Prostate gland (tissue), 2 donors: Measurements from ENCODE around the gene PLCZ1. TPM values are rescaled to one million over a fixed set of nuclear protein-coding genes. Genes with fewer than 3 reads are reported as not detected.

Experiments used
- DNase-seq: peaks from one replicate; pipeline ENCODE4 v3.0.0-alpha.2; 2019; ENCODE audit warnings: low spot score
- H3K27ac ChIP-seq, 2 donors: fragments of 200-600 bp; sonication (generic); 2 replicates each; pipeline ENCODE4 v1.5.1; 2017 to 2019
- H3K27me3 ChIP-seq: fragments of 200-600 bp; sonication (generic); replicated peaks from 2 replicates; pipeline ENCODE4 v1.5.1; 2019; ENCODE audit not compliant: insufficient read depth
- H3K36me3 ChIP-seq, 2 donors: fragments of 200-600 bp; sonication (generic); 1 replicate in 1 of 2; 2 replicates in 1 of 2; pipeline versions ENCODE4 v1.5.1 to v1.8.1; 2017 to 2019
- H3K4me1 ChIP-seq: fragments of 200-600 bp; sonication (generic); replicated peaks from 2 replicates; pipeline ENCODE4 v1.5.1; 2019
- H3K4me3 ChIP-seq, 2 donors: fragments of 200-600 bp; sonication (generic); 2 replicates each; pipeline ENCODE4 v1.5.1; 2017 to 2019
- H3K9me3 ChIP-seq: fragments of 200-600 bp; sonication (generic); 2 replicates; pipeline ENCODE4 v1.5.1; 2017
- POLR2A ChIP-seq: fragments of 450-650 bp; IDR thresholded peaks from one replicate; pipeline ENCODE4 v1.6.1; 2016; ENCODE audit warnings: antibody characterized with exemption, mild to moderate bottlenecking
- POLR2AphosphoS5 ChIP-seq: sonication (generic); formaldehyde crosslinking; IDR thresholded peaks from one replicate; pipeline ENCODE4 v1.6.1; 2017; ENCODE audit warnings: antibody characterized with exemption
- WGBS: methylation state at CpG from one replicate; pipeline ENCODE4 v1.1.5; 2018; 5-methylcytosine and 5-hydroxymethylcytosine counted together
- intact Hi-C: fragments of 100-400 bp; cut with DNase I; formaldehyde crosslinking; loops from one replicate; pipeline ENCODE4 v1.14.2; 2022
- total RNA-seq, 2 donors: library from RNA; depleted of rRNA; stranded (reverse); fragments of >200 nt; gene quantifications; one replicate each; pipeline ENCODE4 v1.1.0, GENCODE V29; 2016
- TF ChIP-seq, protein P1 (sequence below), 4 experiments: fragments of 200-600 bp in 2 of 4; fragments of 450-650 bp in 2 of 4; sonication (generic) in 2 of 4; IDR thresholded peaks; 1 replicate in 3 of 4; 2 replicates in 1 of 4; pipeline ENCODE4 v1.5.1; 2016 to 2019; ENCODE audit warnings: antibody characterized with exemption in 4 of 4, mild to moderate bottlenecking in 2 of 4, moderate library complexity in 2 of 4

The PLCZ1 gene
- total RNA-seq, 2 donors from 2014 or later = 0.85 TPM; not detected in 1

GRCh38 chr12:18652596-18652995, 85.2 kb downstream of the PLCZ1 start:
- DNase-seq = no peak
- no peak for TF ChIP-seq POLR2A
- TF ChIP-seq, protein P1, sequence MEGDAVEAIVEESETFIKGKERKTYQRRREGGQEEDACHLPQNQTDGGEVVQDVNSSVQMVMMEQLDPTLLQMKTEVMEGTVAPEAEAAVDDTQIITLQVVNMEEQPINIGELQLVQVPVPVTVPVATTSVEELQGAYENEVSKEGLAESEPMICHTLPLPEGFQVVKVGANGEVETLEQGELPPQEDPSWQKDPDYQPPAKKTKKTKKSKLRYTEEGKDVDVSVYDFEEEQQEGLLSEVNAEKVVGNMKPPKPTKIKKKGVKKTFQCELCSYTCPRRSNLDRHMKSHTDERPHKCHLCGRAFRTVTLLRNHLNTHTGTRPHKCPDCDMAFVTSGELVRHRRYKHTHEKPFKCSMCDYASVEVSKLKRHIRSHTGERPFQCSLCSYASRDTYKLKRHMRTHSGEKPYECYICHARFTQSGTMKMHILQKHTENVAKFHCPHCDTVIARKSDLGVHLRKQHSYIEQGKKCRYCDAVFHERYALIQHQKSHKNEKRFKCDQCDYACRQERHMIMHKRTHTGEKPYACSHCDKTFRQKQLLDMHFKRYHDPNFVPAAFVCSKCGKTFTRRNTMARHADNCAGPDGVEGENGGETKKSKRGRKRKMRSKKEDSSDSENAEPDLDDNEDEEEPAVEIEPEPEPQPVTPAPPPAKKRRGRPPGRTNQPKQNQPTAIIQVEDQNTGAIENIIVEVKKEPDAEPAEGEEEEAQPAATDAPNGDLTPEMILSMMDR (IDR thresholded peaks at IDR 0.05) = no peak
- TF ChIP-seq POLR2AphosphoS5 = no peak
- Histone ChIP-seq H3K4me3 (no peak overlapping the region), H3K4me1 (no peaks in the 10 kb centered on the region), H3K27me3 (no peaks in the 10 kb centered on the region), H3K27ac (no peak overlapping the region), H3K9me3 (no peaks in the 10 kb centered on the region), H3K36me3 (no peaks in the 10 kb centered on the region)
- intact Hi-C loops = no loop called here

GRCh38 chr12:18651525-18651924, 86.3 kb downstream of the PLCZ1 start:
- Histone ChIP-seq H3K9me3 (no peaks in the 10 kb centered on the region), H3K27ac (no peak overlapping the region), H3K27me3 (no peaks in the 10 kb centered on the region), H3K4me3 (no peak overlapping the region), H3K36me3 (no peaks in the 10 kb centered on the region), H3K4me1 (no peaks in the 10 kb centered on the region)
- 93% methylated on average over 2 of the region's 2 CpGs for WGBS
- TF ChIP-seq POLR2AphosphoS5 (no peak), POLR2A (no peak)
- TF ChIP-seq, protein P1 (IDR thresholded peaks at IDR 0.05) = no peak
- DNase-seq = no peak
- intact Hi-C loops = no loop called here

DNA sequence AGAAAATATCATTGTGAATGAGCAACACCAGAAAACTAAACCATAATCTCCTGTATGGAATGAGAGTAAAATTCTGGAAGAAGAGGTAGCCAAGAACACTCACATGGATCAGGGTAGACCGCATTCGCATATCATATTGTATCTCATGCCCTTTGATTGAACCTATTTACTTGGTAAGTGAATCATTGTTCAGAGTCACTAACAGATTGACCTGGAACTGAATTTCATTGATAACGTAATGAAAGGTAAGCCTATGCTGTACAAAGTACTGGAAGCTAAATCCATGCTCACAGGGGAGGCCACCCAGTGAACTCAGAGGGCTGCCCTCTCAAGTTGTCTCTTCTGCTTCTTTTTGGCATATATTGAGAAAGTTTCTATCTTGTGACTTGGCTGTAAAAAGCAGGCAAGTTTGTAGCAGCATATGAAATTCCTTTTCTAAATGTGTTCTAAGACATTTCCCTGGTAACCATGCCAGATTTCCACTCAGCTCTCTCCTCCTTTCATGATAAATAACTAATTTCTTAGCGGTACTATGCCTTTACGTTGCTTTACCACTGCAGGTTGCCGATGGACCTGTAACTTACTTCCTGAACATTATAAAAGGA, 91.4 kb downstream of the PLCZ1 start:
- H3K27ac ChIP-seq = no peak overlapping the region
- intact Hi-C loops = no loop called here
- WGBS = 82% methylated on average over 6 of the region's 6 CpGs

DNA sequence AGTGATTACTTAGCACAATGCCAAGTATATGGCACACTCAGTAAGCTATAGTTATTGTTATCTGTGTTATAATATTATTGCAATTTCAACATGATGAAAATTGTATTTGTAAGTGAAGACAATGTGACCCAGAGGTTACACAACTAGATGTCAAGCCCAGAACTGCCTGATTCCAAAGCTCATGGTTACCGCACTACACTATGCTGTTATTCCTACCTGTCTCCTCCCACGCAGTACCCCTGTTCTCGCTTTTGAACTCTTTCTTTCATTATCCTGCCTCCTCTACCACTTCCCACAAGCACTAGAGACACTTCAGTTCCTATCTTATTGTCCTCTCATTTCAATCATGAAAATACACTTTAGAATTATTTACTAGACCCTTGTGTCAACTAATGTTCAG, 93.2 kb downstream of the PLCZ1 start:
- no peaks in the 10 kb centered on the region for H3K36me3 ChIP-seq
- no peak overlapping the region for H3K27ac ChIP-seq
- TF ChIP-seq POLR2AphosphoS5 (no peak), POLR2A (no peak)
- TF ChIP-seq, protein P1 (IDR thresholded peaks at IDR 0.05) = no peak
- intact Hi-C loops = no loop called here
- H3K4me1 ChIP-seq = no peaks in the 10 kb centered on the region
- no peaks in the 10 kb centered on the region for H3K27me3 ChIP-seq
- H3K4me3 ChIP-seq = no peak overlapping the region
- no peak for DNase-seq
- 93% methylated on average over 3 of the region's 3 CpGs for WGBS
- no peaks in the 10 kb centered on the region for H3K9me3 ChIP-seq

More for the DNA sequence above, 91.4 kb downstream of the PLCZ1 start:
- TF ChIP-seq, protein P1 (IDR thresholded peaks at IDR 0.05) = no peak
- TF ChIP-seq POLR2A (no peak), POLR2AphosphoS5 (no peak)
- H3K9me3 ChIP-seq = no peaks in the 10 kb centered on the region
- no peaks in the 10 kb centered on the region for H3K36me3 ChIP-seq
- no peak for DNase-seq
- H3K27me3 ChIP-seq = no peaks in the 10 kb centered on the region
- no peaks in the 10 kb centered on the region for H3K4me1 ChIP-seq
- H3K4me3 ChIP-seq = no peak overlapping the region

DNA sequence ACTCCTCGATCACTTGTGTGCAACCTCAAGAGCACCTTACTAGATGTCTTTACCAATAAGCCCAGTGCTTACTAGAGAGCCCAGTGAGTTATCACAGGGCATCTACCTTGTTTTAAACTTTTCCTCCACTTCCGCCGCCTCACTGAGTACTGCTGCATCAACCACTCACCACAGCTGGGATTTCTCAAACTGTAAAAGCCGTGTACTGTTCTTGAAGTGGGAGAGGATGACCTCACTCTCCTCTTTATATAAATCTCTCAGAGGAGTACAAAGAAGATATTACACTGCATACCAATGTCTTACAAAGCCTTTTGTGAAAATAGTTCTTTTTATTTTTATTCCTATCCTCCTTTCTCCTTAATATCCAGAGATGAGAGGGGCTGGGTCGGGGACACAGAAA, 94.1 kb downstream of the PLCZ1 start:
- 37% methylated on average over 5 of the region's 5 CpGs for WGBS
- Histone ChIP-seq H3K4me1 (no peaks in the 10 kb centered on the region), H3K9me3 (no peaks in the 10 kb centered on the region), H3K27me3 (no peaks in the 10 kb centered on the region), H3K36me3 (no peaks in the 10 kb centered on the region), H3K4me3 (no peak overlapping the region), H3K27ac (no peak overlapping the region)
- TF ChIP-seq POLR2AphosphoS5 (no peak), POLR2A (no peak)
- TF ChIP-seq, protein P1 (IDR thresholded peaks at IDR 0.05) = no peak
- intact Hi-C loops = no loop called here
- DNase-seq = no peak
